CD4-positive, alpha-beta T cell treated with Interferon alpha-2 for 1 hour (primary cell): ENCODE results near the gene CHAF1A.

Source experiments
- DNase-seq, 2 donors: peaks; one replicate each; pipeline ENCODE4 v3.0.0-alpha.2; 2020 to 2022

CHAF1A gene, protein sequence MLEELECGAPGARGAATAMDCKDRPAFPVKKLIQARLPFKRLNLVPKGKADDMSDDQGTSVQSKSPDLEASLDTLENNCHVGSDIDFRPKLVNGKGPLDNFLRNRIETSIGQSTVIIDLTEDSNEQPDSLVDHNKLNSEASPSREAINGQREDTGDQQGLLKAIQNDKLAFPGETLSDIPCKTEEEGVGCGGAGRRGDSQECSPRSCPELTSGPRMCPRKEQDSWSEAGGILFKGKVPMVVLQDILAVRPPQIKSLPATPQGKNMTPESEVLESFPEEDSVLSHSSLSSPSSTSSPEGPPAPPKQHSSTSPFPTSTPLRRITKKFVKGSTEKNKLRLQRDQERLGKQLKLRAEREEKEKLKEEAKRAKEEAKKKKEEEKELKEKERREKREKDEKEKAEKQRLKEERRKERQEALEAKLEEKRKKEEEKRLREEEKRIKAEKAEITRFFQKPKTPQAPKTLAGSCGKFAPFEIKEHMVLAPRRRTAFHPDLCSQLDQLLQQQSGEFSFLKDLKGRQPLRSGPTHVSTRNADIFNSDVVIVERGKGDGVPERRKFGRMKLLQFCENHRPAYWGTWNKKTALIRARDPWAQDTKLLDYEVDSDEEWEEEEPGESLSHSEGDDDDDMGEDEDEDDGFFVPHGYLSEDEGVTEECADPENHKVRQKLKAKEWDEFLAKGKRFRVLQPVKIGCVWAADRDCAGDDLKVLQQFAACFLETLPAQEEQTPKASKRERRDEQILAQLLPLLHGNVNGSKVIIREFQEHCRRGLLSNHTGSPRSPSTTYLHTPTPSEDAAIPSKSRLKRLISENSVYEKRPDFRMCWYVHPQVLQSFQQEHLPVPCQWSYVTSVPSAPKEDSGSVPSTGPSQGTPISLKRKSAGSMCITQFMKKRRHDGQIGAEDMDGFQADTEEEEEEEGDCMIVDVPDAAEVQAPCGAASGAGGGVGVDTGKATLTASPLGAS

DNA sequence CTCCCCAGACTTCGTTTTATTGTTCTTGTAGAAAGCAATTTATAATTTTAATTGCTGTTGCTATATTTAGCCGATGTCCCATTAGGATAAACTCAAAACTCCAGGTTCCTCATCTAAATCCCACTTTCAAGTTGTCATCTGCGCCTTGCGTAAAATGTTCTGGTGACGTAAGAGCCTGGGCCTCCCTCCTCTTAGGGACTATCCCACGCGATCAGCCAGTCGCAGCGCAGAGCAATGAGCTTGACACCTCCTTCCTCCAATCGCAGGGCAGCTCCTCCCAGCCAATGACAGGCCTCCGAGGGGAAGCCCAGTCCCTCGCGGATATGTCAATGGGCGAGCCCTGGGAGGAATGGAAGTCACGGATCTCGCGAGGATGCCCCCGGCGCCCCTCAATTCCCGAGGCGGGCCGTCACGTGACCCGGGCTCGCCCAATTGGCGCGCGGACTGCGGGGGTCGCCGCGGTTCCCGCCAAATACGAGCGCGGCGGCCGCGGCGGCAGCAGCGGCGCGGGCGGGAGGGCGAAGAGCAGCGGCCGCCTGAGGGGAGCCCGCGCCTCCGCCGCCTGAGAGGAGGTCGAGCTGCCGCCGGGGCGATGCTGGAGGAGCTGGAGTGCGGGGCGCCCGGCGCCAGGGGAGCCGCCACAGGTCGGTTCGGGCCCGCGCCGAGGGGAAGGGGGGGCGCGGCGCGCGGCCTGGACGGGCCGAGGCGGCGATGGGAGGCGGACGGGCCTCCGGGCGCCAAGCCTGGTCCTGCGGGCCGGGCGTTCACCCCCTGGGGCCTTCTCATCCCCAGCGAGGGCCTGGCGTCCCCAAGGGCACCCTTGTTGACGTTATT lies at the start of gene CHAF1A:
TSS of gene CHAF1A (plus strand) at position 470 of the 834 bp plus-strand sequence. CDS start at position 593, 123 bp downstream.
- peak; percentile 100 for DNase-seq

DNA sequence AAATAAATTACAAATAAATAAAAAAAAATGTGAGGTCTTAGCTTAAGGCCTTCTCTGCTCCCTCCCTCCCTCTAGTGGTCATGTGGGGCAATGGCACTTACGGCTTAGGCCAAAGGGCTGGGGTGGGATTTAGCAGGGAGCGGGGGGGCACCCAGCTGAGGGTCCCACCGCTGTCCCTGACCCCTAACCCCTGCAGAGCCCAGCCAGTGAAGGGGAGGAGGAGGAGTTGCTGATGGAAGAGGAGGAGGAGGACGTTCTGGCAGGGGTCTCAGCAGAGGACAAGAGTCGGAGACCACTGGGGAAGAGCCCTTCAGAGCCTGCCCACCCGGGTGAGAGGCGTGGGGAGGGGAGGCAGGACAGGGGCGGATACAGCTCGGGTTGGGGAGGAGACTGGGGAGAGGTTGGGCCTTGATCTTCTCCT lies 49.7 kb upstream of the CHAF1A start:
- peak; percentile 54 to 74 for DNase-seq

DNA sequence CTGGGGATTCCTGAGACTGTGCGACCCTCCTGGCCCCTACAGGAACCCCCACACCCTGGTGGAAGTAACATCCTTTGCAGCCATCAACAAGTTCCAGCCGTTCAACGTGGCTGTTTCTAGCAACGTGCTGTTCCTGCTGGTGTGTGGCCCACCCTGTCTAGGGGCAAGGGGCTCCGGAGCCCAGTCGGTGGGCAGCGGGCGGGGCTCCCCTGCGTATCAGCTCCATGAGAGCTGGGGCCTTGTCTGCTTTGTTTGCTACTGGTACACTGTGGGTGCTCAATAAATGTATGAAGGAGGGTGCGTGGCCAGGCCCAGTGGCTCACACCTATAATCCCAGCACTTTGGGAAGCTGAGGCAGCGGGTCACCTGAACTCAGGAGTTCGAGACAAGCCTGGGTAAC lies 48.2 kb upstream of the CHAF1A start:
- no peak for DNase-seq

DNA sequence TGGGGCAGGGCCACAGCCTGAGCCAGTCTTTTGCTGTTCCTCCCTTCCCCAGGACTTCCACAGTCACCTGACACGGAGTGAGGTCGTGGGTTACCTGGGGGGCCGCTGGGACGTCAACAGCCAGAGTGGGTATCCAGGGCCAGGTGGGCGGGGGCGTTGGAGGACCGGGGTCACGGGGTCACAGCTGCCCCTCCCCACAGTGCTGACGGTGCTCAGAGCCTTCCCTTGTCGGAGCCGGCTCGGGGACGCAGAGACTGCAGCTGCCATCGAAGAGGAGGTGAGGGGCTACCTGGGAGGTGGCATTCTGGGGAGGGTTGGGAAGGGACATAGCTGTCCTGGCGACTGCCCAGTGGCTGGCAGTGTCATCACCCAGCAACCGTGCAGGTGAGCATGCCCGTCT lies 47.5 kb upstream of the CHAF1A start:
- no peak for DNase-seq

DNA sequence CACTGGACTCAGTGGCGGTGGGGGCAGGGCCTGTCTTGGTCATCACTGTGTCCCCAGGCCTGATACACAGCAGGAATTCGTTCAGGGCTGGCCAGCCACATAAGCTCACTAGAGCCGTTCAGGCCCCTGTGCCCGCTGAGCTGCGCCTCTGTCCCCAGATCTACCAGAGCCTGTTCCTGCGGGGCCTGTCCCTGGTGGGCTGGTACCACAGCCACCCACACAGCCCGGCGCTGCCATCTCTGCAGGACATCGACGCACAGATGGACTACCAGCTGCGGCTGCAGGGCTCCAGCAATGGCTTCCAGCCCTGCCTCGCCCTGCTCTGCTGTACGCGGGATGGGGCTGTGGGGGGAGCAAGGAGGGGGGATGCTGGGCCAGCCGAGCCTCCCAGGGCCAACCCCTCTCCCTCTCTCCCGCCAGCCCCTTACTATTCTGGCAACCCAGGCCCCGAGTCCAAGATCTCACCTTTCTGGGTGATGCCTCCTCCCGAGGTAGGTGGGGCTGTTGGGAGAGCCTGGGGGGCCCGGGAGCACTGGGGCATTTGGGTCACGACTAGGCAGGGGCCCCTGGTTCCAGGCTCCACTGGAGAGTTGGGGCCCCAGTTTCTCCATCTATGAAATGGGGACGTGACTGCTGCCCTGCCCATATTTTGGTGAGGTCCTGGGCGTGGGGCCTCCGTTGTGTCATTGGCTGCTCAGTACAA lies 45.2 kb upstream of the CHAF1A start:
- DNase-seq: no peak

DNA sequence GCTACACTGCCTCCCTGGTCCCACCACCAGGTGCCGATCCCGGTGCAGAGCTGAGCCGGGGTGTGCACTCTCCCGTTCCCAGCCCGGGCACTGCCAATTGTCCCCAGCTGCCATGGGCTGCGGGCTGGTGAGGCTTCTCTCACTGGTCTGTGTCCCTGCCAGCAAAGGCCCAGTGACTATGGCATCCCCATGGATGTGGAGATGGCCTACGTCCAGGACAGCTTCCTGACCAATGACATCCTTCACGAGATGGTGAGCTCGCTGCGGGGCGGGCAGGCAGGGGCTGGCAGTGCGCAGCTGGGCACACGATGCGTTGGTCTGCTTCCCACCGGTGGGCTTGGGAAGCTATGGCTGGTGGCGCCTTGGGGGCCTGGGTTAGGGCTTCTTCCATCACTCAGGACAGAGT lies 44.5 kb upstream of the CHAF1A start:
- DNase-seq: no peak

DNA sequence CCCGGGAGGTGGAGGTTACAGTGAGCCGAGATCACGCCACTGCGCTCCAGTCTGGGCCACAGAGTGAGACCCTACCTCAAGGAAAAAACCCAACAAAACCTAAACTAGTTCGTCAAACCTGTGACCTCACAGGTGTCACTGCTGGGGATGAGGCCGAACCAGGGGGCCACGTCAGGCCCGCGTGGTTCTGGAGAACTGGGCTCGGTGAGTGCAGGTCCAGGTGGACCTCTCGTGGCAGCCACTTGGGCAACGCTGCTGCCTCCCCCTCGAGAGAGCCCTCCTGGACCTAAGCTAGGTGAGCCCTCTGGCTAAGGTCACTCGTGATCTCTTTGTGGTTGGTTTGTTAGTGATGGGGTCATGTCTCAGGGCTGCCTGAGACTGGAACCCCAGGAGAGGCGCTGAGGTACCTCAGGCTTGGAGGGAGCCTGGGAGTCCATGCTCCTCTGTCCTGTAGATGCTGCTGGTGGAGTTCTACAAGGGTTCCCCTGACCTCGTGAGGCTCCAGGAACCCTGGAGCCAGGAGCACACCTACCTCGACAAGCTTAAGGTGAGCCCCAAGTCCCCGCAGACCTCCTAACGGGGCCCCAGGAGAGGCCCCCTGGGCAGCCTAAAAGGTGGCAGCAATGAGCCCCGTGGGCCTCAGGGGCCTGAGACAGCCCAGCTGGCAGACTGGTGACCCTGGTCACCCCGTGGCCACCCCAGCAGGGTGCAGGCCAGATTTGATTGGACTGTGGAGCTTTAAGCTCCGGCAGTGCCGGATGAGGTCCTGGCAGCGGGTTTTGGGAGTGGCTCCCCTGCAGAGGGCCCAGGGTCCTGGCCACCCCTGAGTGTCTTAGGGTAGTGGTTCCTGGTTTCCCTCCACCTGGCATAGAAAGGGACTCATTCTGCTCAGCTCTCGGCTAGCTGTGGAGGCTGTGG lies 43.5 kb upstream of the CHAF1A start:
- no peak for DNase-seq

DNA sequence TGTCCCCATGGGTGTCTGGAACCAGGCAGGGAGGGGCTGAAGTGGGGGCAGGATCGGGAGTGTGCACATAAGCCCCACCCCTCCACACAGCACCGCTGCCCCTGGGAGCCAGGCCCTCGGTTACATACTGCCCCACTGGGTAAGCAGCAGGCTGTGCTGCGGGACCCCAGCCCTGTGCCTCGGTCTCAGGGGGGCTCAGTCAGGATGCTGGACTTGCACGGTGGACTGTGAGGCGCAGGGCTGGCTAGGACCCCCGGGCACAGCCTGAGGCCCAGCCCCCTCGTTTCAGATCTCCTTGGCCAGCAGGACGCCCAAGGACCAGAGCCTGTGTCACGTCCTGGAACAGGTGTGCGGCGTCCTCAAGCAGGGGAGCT lies 42.8 kb upstream of the CHAF1A start:
- DNase-seq: no peak

DNA sequence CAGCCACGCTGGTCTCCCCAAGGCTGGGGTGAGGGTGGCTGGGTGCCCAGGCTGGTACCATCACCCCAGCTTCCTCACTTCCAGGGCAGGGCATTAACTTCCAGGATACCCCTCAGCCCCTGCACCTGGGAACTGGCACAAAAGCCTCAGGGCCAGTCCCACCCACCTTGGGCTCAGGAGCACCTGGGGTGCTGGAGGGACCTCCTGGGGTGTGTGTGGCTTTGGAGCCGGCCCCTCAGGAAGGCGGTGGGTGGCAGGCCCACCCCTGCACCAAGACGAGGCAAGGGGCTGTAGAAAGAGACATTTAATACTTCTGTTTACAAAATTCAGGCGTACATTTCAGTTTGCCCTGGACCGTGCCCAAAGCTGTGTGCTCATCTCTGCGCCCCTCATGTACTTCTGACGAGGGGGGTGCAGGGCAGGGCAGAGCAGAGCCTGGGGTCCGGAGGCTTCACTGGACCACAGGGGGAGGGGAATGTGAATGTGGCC lies 42.3 kb upstream of the CHAF1A start:
- no peak for DNase-seq

DNA sequence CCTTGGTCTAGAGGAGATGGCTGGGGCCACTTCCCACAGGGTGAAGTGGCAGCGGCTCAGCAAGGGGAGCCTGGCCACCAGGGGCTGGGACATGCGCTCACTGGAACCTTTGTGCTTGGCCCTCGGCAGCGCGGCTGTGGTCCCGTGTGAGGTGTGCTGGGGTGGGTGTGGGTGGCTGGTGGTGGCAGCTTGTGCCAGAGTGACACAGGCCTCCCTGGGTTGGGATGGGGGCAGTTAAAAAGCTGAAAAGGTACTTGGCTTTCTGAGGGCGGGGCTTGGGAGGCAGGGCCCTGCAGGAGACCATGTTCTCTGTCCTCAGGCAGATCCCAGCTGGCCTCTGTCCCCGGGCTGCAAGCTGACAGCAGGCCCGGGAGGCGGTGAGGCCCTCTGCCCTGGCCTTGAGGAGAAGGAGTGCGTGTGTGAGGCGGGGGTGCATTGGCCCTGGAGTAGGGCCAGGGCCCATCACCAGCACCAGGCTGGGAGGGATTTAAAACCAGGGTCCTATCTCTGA lies 41.7 kb upstream of the CHAF1A start:
- no peak for DNase-seq

DNA sequence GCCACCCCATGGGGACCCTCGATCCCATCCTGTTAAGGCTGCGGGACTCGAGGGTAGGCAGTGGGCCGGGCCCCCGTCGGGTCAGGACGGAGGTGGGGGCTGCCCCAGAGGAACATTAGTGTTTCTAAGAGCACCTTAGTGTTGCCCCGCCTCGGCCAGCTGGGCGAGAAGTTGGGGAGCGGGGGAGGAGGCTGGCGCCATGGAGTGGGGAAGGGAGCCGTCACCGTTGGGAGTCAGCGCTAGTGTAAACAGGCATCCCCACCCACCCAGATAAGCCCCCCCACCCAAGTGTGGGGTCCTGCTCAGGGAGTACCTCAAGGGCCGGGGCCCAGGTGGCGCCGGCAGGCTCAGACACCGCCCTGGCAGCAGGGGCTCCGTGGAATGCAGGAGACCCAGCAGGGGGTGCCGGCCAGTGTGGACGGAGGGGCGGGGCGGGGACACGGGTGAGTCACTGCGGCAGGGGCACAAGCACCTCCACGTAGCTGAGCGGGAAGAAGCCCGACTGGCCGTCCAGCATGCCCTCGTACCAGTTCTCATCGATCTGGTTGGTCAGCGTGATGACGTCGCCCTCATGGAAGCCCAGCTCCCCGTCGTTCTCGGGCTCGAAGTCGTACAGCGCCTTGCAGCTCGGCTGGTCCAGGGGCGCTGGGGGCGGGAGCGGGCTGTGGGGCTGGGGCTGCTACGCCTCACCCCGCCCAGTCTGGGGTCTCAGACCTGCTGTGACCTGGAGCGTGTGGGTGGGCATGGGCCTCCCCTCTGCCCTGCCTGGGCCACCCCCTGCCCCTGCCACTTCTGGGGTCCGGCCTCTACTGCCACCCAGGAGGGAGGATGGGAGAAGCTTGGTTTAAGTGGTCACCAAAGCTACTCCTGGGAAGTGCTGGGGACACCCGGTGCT lies 41.0 kb upstream of the CHAF1A start:
- DNase-seq: no peak

DNA sequence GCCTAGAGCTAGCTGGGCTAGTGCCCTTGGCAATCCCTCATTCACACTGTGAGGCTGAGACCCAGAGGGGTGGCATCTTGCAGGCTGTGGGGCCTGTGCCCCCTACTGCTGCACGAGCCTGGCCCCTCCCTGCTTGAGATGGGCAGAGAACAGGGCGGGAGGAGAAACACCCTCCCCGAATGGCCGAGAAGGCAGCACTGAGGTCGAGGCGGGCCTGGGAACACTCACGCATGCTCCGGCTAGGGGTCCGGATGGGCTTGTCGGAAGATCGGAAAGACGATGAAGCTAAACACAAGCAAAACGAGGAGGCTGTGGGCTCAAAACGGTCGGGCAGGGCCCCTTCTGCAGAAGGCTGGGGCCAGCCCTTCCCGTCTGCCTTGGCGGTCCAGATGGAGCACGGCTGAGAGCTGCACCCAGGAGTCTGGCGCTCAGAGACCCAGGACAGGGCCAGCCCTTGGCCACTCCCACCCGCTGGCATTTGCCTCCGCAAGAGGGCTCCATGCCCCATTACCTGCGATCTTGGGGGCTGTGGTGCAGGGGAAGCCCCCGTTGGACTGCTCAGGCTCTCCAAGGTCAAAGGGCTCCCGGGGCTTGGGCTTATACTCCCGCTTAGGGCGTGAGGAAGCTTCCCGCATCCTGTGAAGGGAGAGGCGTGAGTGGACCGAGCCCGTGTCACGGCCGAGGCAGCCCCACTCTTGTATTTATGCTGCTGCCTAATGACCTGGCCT lies 40.2 kb upstream of the CHAF1A start:
- DNase-seq: no peak

DNA sequence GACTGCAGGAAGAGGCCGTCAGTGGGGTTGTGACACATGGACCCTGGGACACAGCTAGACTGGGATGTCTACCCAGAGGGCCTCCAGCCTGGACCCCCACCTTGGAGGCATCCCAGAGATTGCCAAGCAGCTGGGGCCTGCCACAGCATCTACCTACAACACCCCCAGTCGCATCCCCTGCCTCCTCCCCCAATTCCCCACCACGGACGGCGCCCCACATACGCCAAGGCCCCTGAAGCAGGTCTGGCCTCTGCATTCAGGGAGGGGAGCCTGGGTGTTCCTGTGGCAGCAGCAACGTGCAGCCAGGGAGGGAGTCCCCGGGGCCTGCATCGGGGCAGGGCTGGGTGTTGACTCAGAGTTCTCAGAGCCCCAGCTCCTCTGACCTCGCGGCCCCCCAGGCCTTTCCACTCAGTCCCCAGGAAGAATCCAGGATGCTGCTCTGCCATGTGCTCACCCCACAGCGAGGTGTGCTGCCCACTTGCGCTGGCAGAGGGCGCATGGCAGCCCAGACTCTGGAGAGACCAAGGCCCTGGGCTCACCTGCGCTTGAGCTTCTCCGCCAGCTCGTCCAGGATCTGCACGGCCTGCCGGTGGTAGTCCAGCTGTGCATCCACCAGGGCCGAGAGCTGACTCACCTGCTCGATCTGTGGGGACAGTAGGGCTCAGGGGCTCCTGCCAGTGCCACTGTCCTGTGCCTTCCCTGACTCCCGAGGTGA lies 39.5 kb upstream of the CHAF1A start:
- no peak for DNase-seq

DNA sequence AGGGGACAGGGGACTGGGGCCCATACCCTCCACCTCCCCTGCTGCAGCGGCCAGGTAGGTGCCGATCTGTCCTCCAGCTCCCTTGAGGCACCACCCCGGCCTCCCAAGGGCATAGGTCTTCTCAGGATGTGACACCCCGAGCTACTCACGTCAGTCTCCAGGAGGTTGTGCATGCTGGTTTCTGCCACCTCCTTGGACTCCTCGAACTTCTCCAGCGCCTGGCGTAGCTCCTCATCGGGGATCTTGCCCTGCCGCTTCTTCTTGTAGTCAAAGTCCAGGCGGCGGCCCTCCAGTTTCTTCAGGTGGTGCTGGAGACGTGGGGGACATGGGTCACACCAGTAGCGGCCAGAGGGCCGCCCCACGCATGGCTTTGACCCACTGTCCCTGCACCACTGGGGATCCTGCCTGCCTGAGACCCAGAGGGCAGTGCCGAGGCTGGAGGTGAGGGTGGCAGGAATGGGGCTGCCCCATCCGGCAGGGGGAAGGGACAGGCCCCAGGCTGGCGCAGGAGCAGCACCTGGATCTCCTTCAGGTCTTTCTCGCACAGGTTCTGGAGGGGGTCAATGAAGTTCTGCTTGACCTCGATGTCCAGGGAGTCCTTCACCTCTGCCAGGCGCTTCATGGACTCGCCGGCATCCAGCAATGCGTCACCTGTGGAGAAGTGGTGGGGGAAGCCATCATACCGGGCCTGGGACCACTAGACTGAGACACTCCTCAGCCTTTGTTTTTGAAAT lies 38.7 kb upstream of the CHAF1A start:
- DNase-seq: no peak

DNA sequence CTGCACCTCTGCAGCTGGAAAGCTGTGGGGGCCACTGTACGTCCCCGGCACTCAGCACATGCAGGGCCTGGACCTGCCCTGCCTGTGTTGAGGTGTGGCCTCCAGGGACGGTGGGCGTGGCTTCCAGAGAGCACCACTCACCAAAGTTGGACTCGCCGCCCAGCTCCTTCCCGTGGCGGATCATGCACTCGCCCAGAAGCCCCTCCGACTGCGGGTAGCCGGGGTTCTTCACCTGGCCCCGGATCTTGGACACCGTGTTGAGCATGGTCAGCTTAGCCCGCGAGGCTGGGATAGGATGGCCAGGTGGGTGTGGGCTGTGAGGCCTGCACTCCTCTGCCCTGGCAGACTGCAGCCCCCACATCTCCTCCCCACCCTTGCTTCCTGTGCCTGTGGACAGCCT lies 37.1 kb upstream of the CHAF1A start:
- no peak for DNase-seq

DNA sequence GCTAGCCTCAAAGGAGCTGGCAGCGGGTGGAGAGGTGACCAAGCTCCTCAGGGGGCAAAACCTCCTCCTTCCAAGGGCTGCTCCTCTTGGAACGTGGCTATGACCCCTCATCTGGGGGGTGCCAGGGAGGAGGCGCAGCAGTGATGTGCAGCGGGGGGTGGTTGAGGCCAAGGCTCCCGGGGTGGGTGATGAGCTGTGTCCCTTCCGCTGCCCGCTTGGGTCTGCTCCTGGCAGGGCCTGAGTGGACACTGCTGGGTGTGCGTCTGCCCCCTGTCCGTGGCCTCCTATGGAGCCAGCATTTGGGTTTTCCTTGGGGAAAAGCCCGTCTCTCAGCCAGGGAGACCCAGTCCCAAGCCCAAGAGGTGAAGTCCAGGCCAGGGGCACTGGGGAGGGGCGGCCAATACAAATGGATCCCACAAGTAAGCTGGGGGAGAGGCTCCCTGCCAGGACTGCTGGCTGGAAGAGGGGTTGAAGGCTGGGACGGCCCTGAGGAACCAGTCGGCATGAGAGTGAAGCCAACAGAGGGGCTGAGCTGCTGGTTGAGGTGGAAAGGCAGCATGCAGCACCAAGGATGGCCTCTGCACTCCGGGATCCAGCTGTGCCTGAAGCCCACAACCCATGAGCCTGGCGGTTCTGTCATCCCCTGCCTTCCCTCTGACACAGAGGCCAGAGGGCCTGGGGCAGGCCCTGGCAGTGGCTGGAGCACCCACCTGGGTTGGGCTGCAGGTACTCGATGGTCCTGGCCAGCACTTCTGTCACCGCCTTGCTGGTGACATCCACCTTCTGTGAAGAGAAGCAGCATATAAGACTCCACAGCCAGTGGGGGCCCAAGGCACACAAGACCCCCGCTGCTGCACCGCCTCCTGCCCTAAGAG lies 36.4 kb upstream of the CHAF1A start:
- DNase-seq: no peak
